ENCODE data around the gene ELAVL1.
A peak's percentile ranks its signal among the peaks of the same experiment; 100 is the strongest.

Gene ELAVL1

DNA sequence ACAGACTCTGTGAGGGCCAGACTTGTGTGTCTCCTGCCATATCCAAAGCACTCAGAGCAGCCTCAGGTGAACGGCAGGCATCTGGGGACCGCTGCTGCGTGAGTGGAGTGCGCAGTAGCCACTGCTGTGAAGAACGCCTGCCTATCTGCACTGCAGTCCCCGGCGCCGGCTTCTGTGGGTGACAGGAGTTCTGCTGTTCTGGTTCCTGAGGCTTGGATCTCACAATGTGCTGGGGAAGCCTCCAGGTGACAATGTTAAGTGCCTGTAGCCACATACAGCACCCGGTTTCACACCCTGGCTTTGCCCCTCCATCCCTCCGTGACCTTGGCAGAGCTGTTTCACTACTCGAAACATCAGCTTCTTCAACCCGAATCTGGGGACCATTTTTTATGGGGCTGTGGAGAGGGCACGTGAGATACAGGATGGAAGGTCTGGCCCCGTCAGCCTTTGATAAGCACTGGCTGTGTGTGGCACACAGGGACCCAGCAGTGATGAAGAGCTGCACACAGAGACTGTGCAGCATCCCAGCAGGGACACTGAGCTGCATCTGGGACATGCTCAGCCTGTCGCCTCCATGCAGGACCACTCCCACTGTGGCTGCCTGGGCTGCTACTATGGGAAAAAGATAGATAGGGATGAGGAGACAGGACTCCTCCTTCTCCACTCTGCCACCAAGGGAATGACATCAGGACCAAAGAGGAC is 28.3 kb downstream of the ELAVL1 start:
- TF ChIP-seq TAF1 (IDR thresholded peaks at IDR 0.05; ENCODE audit: borderline replicate concordance, low read depth, low read length) (no peak), POLR2AphosphoS5 (IDR thresholded peaks at IDR 0.05; ENCODE audit: low read depth, low read length) (no peak), POLR2A (IDR thresholded peaks at IDR 0.05; ENCODE audit: low read depth, low read length) (no peak)
- FAIRE-seq (no peak), DNase-seq (ENCODE audit: insufficient read length) (no peak)

DNA sequence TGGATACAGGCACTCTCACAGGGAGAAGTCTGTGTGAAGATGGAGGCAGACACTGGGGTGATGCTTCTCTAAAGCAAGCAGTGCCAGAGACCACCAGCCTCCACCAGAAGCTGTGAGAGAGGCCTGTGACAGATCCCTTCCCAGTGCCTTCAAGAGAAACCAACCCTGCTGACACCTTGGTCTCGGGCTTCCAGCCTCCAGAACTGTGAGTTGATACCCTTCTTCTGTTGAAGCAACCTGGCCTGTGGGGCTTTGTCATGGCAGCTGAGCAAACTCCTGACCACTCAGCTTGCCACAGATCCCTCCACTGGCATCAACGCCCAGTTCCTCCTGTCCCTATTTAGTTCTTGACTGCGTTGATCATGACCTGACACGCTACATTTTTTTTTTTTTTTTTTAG is 29.0 kb downstream of the ELAVL1 start:
- DNase-seq (ENCODE audit: insufficient read length) (no peak), FAIRE-seq (no peak)
- no peak for TF ChIP-seq POLR2A (IDR thresholded peaks at IDR 0.05; ENCODE audit: low read depth, low read length)
- no peak for TF ChIP-seq TAF1 (IDR thresholded peaks at IDR 0.05; ENCODE audit: borderline replicate concordance, low read depth, low read length)
- TF ChIP-seq POLR2AphosphoS5 (IDR thresholded peaks at IDR 0.05; ENCODE audit: low read depth, low read length) = no peak

DNA sequence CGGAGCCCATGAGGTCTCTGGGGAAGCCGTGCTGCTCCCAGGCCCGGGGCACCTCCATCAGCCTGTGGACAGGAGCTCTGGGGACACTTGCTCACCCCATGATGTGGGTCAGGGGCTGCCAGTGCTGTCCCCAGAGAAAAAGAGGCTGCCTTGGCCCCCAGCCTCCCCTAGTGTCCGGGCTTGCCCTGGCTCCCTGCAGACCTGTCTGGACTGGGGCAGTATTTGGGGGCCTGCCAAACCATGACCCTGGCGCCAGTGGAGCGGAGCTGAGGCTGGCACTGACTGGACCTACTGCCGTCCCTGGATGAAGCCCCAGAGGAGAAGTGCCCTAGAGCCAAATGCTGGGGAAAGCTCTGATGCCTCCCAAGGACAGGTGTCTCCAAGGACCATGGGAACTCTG is 30.4 kb downstream of the ELAVL1 start:
- DNase-seq (ENCODE audit: insufficient read length) (no peak), FAIRE-seq (no peak)
- no peak for TF ChIP-seq POLR2AphosphoS5 (IDR thresholded peaks at IDR 0.05; ENCODE audit: low read depth, low read length)
- no peak for TF ChIP-seq TAF1 (IDR thresholded peaks at IDR 0.05; ENCODE audit: borderline replicate concordance, low read depth, low read length)
- TF ChIP-seq POLR2A (IDR thresholded peaks at IDR 0.05; ENCODE audit: low read depth, low read length) = no peak

DNA sequence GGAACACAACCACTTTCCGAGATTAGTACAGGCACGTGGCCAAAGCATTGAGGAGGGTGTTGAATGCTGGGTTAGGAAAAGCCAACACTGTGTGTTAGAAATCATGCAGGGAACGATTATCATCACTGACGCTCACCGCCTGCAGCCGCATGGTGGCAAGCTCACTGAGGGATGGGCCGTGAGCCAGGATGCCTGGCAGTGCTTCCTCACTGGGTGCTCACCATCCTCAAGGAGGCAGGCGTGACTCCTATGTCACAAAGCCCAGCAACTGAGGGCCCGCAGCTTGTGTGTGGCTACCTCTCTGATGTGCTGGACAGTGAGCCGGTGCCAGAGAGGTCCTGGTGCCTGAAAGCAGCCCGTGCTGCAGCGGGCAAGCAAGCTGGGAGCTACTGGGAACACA is 31.6 kb downstream of the ELAVL1 start:
- DNase-seq (ENCODE audit: insufficient read length) (no peak), FAIRE-seq (no peak)
- no peak for TF ChIP-seq TAF1 (IDR thresholded peaks at IDR 0.05; ENCODE audit: borderline replicate concordance, low read depth, low read length)
- no peak for TF ChIP-seq POLR2AphosphoS5 (IDR thresholded peaks at IDR 0.05; ENCODE audit: low read depth, low read length)
- TF ChIP-seq POLR2A (IDR thresholded peaks at IDR 0.05; ENCODE audit: low read depth, low read length) = no peak

DNA sequence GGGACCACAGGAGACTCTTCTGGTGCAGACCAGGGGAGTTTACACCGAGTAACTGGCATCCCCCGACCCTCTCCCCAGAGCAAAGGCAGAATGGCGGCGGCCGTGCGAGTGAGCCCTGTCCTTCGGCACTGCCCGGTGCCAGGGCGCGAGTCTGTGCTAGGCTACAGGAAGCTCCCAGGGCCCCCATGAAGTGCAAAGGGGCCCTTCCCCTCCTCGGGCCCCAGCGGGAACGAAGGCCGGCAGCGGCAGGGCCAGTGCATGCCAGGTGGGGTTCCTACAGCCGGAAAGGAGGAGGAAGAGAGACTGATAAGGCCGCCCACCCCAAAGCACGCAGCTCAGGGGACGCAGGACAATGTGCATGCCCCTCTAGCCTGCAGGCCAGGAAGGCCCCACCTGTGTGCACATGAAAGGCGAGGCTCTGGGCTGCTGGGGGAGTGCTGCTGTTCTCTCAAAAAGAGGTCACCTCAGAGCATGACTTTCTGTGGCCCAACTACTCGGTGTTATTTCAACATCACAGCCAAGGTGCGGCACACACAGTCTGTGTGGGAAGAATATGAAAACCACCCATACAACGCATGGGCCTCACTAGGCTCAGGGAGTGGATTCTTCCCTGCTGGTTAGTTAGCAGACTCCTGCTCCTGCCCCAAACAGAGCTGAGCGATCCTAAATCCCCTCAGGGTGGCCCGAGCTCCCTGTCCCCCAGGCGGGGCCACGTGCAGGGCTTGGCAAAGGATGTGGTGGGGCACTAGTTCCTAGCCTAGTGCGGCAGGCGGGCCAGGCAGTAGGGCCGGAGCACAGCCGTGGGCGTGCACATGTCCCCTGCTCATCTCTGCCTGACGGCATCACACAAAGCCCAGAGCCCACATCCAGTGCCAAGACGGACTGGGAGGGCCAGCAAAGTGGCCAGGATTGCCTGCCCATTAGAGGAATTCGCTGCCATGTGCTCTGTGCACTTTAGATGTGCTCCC is 33.6 kb downstream of the ELAVL1 start:
- TF ChIP-seq TAF1 (IDR thresholded peaks at IDR 0.05; ENCODE audit: borderline replicate concordance, low read depth, low read length) (no peak), POLR2AphosphoS5 (IDR thresholded peaks at IDR 0.05; ENCODE audit: low read depth, low read length) (no peak), POLR2A (IDR thresholded peaks at IDR 0.05; ENCODE audit: low read depth, low read length) (no peak)
- DNase-seq (ENCODE audit: insufficient read length) (no peak), FAIRE-seq (no peak)

DNA sequence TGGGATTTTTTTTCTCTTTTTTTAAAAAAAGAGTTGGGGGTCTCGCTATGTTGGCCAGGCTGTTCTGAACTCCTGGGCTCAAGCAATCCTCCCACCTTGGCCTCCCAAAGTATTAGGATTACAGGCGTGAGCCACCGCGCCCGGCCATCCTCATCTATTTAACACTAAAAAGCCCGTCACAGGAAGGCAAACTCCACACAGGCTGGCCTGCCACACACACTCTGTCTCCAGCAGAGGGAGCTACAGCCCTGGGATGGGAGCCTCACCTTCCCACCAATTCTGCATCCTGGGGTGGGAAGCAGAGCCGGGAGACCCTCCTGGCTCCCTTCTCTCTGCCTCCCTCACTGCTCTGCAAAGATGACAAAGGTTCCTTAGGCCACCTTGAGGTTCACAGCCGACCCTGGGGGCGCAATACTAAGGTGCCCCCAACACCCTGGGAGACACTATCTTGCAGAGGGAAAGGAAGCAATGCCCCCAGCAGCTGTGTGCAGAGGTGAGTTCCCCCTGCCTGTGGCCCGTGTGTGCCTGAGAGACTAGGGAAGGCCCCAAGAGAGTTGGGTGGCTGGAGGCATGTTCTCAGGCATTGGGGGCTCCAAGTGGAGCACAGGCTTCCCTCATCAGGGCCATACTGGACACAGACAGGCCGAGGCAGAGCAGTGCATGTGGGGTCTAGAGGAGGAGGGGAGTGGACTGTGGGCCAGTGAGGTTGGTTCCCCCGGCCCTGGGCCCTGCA is 34.6 kb downstream of the ELAVL1 start:
- DNase-seq (ENCODE audit: insufficient read length) = peak; percentile 42

DNA sequence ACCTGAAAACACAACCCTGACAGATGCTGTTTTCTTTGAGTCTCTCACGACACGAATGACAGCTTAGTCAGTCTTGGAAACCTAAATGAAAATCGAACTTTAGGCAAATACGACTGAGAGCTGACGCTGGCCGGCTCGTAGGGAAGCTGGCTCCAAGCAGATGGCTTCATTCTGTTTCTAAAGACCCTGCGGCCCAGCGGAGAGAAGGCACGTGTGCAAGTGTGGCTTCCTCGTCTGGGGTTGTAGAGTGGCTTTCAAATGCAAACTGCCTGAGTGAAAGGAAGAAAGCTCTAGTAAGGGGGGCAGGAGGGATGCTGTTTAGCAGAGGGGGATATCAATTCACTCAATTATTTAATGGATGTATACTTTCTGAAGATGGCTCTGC is 35.9 kb downstream of the ELAVL1 start:
- FAIRE-seq = no peak
- TF ChIP-seq POLR2A (IDR thresholded peaks at IDR 0.05; ENCODE audit: low read depth, low read length) (no peak), POLR2AphosphoS5 (IDR thresholded peaks at IDR 0.05; ENCODE audit: low read depth, low read length) (no peak), TAF1 (IDR thresholded peaks at IDR 0.05; ENCODE audit: borderline replicate concordance, low read depth, low read length) (no peak)
- no peak for DNase-seq (ENCODE audit: insufficient read length)

More for the DNA sequence above, 34.6 kb downstream of the ELAVL1 start:
- no peak for TF ChIP-seq POLR2AphosphoS5 (IDR thresholded peaks at IDR 0.05; ENCODE audit: low read depth, low read length)
- no peak for TF ChIP-seq POLR2A (IDR thresholded peaks at IDR 0.05; ENCODE audit: low read depth, low read length)
- TF ChIP-seq TAF1 (IDR thresholded peaks at IDR 0.05; ENCODE audit: borderline replicate concordance, low read depth, low read length) = no peak
- peak; percentile 9 for FAIRE-seq

DNA sequence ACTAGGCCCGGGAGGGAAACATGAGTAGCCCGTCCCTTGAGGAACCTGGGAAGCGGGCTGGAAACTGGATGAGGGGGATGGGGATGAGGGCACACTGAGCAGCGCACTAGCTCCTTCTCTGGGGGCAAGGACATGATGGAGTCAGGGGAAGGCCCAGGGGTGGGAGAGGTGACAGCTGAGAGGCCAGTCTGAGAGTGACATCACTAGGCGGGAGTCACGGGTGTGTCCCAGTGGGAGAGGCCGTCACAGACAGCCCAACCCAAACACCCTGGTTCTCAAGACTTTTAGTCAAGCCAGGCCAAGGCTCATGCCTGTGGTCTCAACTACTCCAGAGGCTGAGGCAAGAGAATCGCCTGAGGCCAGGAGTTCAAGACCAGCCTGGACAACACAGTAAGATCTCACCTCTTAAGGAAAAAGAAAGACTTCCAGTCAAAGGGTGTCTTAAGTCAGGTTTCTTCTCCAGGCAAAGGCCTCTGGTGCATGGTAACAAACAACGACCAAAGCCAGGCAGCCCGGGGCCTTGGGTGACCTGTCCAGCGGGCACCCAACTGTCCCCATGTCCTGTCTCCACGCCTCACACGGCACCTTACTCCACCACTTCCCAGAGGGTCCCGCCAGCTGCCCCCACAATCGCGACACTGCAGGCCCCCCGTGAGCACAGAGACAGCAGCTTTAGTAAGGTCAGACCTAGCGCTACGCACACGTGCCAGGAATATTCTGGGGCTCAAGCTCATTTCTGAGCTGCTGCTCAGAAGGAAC is 36.5 kb downstream of the ELAVL1 start:
- DNase-seq (ENCODE audit: insufficient read length) (no peak), FAIRE-seq (no peak)
- TF ChIP-seq POLR2A (IDR thresholded peaks at IDR 0.05; ENCODE audit: low read depth, low read length) (no peak), POLR2AphosphoS5 (IDR thresholded peaks at IDR 0.05; ENCODE audit: low read depth, low read length) (no peak), TAF1 (IDR thresholded peaks at IDR 0.05; ENCODE audit: borderline replicate concordance, low read depth, low read length) (no peak)

DNA sequence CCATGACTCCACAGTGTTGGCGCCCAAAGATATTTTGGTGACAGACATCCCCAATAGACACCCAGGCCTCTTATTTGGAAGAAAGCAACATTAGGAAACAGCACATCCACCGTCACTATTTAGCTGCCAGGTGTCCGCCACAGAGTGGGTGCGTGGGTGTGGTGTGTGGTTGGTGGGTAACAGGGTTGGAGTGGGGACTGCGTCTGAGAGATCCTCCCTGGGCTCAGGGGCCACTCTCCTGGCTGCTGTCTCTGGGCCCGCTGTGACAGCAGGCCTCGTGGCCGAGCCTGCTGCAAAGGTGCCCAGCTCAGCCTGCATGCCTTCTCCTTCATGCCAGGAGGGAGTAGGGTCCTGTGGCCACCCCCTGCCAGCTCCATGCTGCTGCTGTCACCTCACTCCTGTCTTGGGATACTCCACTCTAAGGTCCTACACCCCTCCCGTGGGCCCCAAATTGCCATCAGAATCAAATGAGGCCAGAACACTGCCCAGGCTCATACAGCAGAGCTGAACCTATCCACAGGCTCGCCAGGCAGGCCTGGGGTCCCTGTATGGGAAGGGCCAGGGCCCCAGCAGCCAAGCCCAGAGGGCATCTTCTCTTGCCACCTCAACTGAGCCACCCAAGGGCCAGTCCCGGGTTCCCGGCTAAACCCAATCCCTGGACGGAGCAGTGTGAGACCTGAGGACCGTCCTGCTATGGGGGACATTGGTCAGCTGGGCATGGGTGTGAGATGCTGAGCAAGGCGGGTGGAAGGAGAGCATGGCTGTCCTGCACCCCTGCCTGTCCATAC is 37.2 kb downstream of the ELAVL1 start:
- no peak for DNase-seq (ENCODE audit: insufficient read length)
- no peak for FAIRE-seq
- no peak for TF ChIP-seq POLR2A (IDR thresholded peaks at IDR 0.05; ENCODE audit: low read depth, low read length)
- TF ChIP-seq POLR2AphosphoS5 (IDR thresholded peaks at IDR 0.05; ENCODE audit: low read depth, low read length) = no peak
- TF ChIP-seq TAF1 (IDR thresholded peaks at IDR 0.05; ENCODE audit: borderline replicate concordance, low read depth, low read length) = no peak

Measured in GM12892 (cell line).